Gastrocnemius medialis (tissue), 4 donors: ENCODE data around the gene TRIM8. TPM values are rescaled to one million over a fixed set of nuclear protein-coding genes. Genes with fewer than 3 reads are reported as not detected.

Experiments used
- ATAC-seq, 2 donors: fragments of 150-250 bp; one replicate each; pipeline ENCODE4 v1.9.1; 2016
- DNase-seq, 2 donors: peaks; one replicate each; pipeline ENCODE4 v3.0.0-alpha.2; 2019
- H3K27ac ChIP-seq, 4 donors: fragments of 200-600 bp; sonication (generic); 1 replicate in 1 of 4; 2 replicates in 3 of 4; pipeline ENCODE4 v1.5.1; 2016 to 2018; ENCODE audit warnings: mild to moderate bottlenecking in 2 of 4, moderate library complexity in 1 of 4
- H3K27me3 ChIP-seq, 3 donors: fragments of 200-600 bp; sonication (generic) in 2 of 3; 1 replicate in 1 of 3; 2 replicates in 2 of 3; pipeline versions ENCODE4 v1.5.1 to v1.6.0; 2016 to 2019; ENCODE audit warnings: mild to moderate bottlenecking in 1 of 3, moderate library complexity in 1 of 3
- H3K36me3 ChIP-seq, 2 donors: fragments of 200-600 bp; sonication (generic) in 1 of 2; one replicate each; pipeline ENCODE4 v1.5.1; 2017 to 2018
- H3K4me1 ChIP-seq, 2 donors: fragments of 200-600 bp; sonication (generic) in 1 of 2; one replicate each; pipeline ENCODE4 v1.5.1; 2016 to 2017; ENCODE audit warnings: mild to moderate bottlenecking in 2 of 2
- H3K4me3 ChIP-seq, 4 donors: fragments of 200-600 bp; sonication (generic) in 3 of 4; 1 replicate in 1 of 4; 2 replicates in 3 of 4; pipeline ENCODE4 v1.5.1; 2016 to 2019; ENCODE audit warnings: mild to moderate bottlenecking in 2 of 4
- H3K9me3 ChIP-seq, 3 donors: fragments of 200-600 bp; sonication (generic) in 2 of 3; 1 replicate in 1 of 3; 2 replicates in 2 of 3; pipeline ENCODE4 v1.5.1; 2016 to 2019
- CTCF ChIP-seq, 5 experiments: fragments of 450-650 bp in 3 of 5; fragments of 200-600 bp in 2 of 5; sonication (generic) in 2 of 5; IDR thresholded peaks in 4 of 5; conservative IDR thresholded peaks in 1 of 5; 1 replicate in 4 of 5; 2 replicates in 1 of 5; pipeline ENCODE4 v1.5.1; 2016 to 2019; ENCODE audit warnings: antibody characterized with exemption in 5 of 5, mild to moderate bottlenecking in 3 of 5, moderate library complexity in 3 of 5
- POLR2A ChIP-seq, 2 donors: fragments of 450-650 bp; IDR thresholded peaks; one replicate each; pipeline ENCODE4 v1.6.1; 2017; ENCODE audit warnings: antibody characterized with exemption in 2 of 2, mild to moderate bottlenecking in 2 of 2, moderate library complexity in 2 of 2
- in situ Hi-C, 4 donors: fragments of 200-750 bp; cut with MboI; loops; one replicate each; pipeline versions ENCODE4 v1.15.0 to v1.8.0; 2017; ENCODE audit warnings: low sequenced_read_pairs in 4 of 4
- intact Hi-C: fragments of 100-400 bp; cut with DNase I; formaldehyde crosslinking; loops from one replicate; pipeline ENCODE4 v1.15.1; 2023; ENCODE audit warnings: low total_unique reads
- total RNA-seq, 4 donors: library from RNA; depleted of rRNA; stranded (reverse); fragments of >200 nt; gene quantifications; one replicate each; pipeline versions ENCODE4 v1.1.0 to v1.2.3, GENCODE V29; 2016

Gene TRIM8
- total RNA-seq, 4 donors from 2014 or later = 113 to 222 (median 138) TPM

GRCh38 chr10:102704915-102705314, 60.6 kb downstream of the TRIM8 start:
- Histone ChIP-seq H3K4me3 (no peak overlapping the region), H3K27me3 (no peaks in the 10 kb centered on the region), H3K4me1 (no peaks in the 10 kb centered on the region), H3K9me3 (no peaks in the 10 kb centered on the region), H3K36me3 (no peaks in the 10 kb centered on the region), H3K27ac (no peak overlapping the region)
- intact Hi-C loops (no loop called here), in situ Hi-C loops (no loop called here)
- no peak for ATAC-seq
- DNase-seq = no peak
- TF ChIP-seq CTCF (IDR thresholded peaks at IDR 0.05 in 4 of 5, conservative IDR thresholded peaks at IDR 0.05 in 1 of 5) (no peak), POLR2A (IDR thresholded peaks at IDR 0.05) (no peak)

- Histone ChIP-seq H3K36me3 (no peaks in the 10 kb centered on the region), H3K4me1 (no peaks in the 10 kb centered on the region), H3K9me3 (no peaks in the 10 kb centered on the region), H3K27me3 (no peaks in the 10 kb centered on the region), H3K27ac (no peak overlapping the region), H3K4me3 (no peak overlapping the region)
- no peak for DNase-seq
- ATAC-seq = no peak
- in situ Hi-C loops = no loop called here
- TF ChIP-seq POLR2A (IDR thresholded peaks at IDR 0.05) (no peak), CTCF (IDR thresholded peaks at IDR 0.05 in 4 of 5, conservative IDR thresholded peaks at IDR 0.05 in 1 of 5) (no peak)
- intact Hi-C loops = no loop called here
Observed at GRCh38 chr10:102705531-102705930, 61.3 kb downstream of the TRIM8 start.

Other genes with a start within 250 kb of the TRIM8 start
- 10 to 100 TPM in 3 of 4 donors, 1 to 10 TPM in 1; 8.6 to 17.3 (median 12.8) TPM for gene NFKB2, start 248.8 kb upstream of the TRIM8 start, total RNA-seq
- 1 to 10 TPM in 1 of 4 donors, under 1 TPM in 1, not detected in 2; 0.35 to 2.6 TPM for gene PSD, start 225.7 kb upstream of the TRIM8 start, total RNA-seq
- 10 to 100 TPM; 14.2 to 34.8 (median 21.0) TPM for gene FBXL15, start 223.6 kb upstream of the TRIM8 start, total RNA-seq
- gene CUEDC2, start 211.9 kb upstream of the TRIM8 start, total RNA-seq = 10 to 100 TPM; 51.6 to 83.1 (median 70.2) TPM
- gene C10orf95, start 192.9 kb upstream of the TRIM8 start, total RNA-seq = not detected
- 100 to 1,000 TPM; 212 to 261 (median 252) TPM for gene ACTR1A, start 141.8 kb upstream of the TRIM8 start, total RNA-seq
- gene SUFU, start 140.5 kb upstream of the TRIM8 start, total RNA-seq = 10 to 100 TPM in 1 of 4 donors, 1 to 10 TPM in 3; 7.3 to 11.8 (median 7.9) TPM
- 1 to 10 TPM; 1.0 to 2.4 (median 1.5) TPM for gene ARL3, start 69.9 kb downstream of the TRIM8 start, total RNA-seq
- gene SFXN2, start 70.2 kb downstream of the TRIM8 start, total RNA-seq = 1 to 10 TPM in 1 of 4 donors, under 1 TPM in 3; 0.20 to 5.0 (median 0.76) TPM
- 100 to 1,000 TPM; 103 to 204 (median 145) TPM for gene WBP1L, start 99.5 kb downstream of the TRIM8 start, total RNA-seq
- gene CYP17A1, start 192.9 kb downstream of the TRIM8 start, total RNA-seq = 1 to 10 TPM in 1 of 4 donors, not detected in 3; 4.2 TPM
- gene BORCS7, start 209.8 kb downstream of the TRIM8 start, total RNA-seq = 10 to 100 TPM; 18.1 to 38.2 (median 27.1) TPM
- gene AS3MT, start 225.0 kb downstream of the TRIM8 start, total RNA-seq = 1 to 10 TPM in 3 of 4 donors, under 1 TPM in 1; 0.91 to 5.6 (median 4.8) TPM